22Rv1 (cell line): ENCODE measurements around the gene NCKAP1.
"Not testable (repeated sequence)": the region's sequence is repeated elsewhere in the genome, so short reads cannot be mapped to it uniquely, and the experiment has no call there.

Experiments
- H3K27ac ChIP-seq: fragments of 450-650 bp; 2 replicates; pipeline ENCODE4 v1.5.1; 2017
- CTCF ChIP-seq: fragments of 450-650 bp; IDR thresholded peaks from 2 replicates; pipeline ENCODE4 v1.5.1; 2017; ENCODE audit warnings: mild to moderate bottlenecking
- ZFX ChIP-seq: fragments of 450-650 bp; IDR thresholded peaks from 2 replicates; pipeline ENCODE4 v1.6.1; 2017; ENCODE audit warnings: antibody characterized with exemption, borderline replicate concordance

NCKAP1 gene

GRCh38 chr2:183019718-183020442 is 18.4 kb downstream of the NCKAP1 start:
- no peak overlapping the region for H3K27ac ChIP-seq
- TF ChIP-seq CTCF: no peak
- TF ChIP-seq ZFX: no peak

DNA sequence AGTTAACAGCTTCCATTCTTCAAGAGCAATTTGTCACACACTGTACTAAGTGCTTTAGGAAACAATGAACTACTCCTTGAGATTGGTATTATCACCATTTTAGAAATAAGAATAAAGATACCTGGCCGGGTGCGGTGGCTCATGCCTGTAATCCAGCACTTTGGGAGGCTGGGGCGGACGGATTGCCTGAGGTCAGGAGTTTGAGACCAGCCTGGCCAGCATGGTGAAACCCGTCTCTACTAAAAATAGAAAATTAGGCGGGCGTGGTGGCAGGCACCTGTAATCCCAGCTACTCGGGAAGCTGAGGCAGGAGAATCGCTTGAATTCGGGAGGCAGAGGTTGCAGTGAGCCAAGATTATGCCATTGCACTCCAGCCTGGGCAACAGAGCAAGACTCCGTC is 20.4 kb downstream of the NCKAP1 start:
- not testable (repeated sequence) for H3K27ac ChIP-seq

GRCh38 chr2:183014005-183014404 is 24.3 kb downstream of the NCKAP1 start:
- TF ChIP-seq CTCF (no peak), ZFX (no peak)
- H3K27ac ChIP-seq: no peak overlapping the region

DNA sequence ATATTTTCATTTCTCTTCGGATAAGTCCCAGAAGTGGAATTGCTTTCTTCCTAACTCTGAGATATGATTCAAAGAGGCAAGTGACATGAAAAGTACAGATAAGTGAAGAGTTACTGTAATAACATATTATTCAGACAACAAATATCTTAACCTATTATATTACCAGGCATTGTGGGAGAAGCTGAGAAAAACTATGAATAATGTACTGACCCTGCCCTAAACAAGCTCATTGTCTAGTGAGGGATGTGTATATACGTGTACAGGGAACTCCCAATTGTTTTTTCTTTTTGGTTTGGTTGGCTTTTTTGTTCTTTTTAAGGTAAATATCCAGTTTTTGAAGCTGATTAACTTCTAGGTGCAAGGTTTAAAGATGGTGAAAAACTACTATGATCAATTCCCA is 26.5 kb downstream of the NCKAP1 start:
- TF ChIP-seq ZFX (no peak), CTCF (no peak)
- no peak overlapping the region for H3K27ac ChIP-seq

GRCh38 chr2:183010112-183010511 is 28.1 kb downstream of the NCKAP1 start:
- no peak for TF ChIP-seq CTCF
- TF ChIP-seq ZFX: no peak
- no peak overlapping the region for H3K27ac ChIP-seq

- no peak for TF ChIP-seq CTCF
- no peak for TF ChIP-seq ZFX
- H3K27ac ChIP-seq: no peak overlapping the region
Observed at GRCh38 chr2:183009249-183009899, 28.9 kb downstream of the NCKAP1 start.

DNA sequence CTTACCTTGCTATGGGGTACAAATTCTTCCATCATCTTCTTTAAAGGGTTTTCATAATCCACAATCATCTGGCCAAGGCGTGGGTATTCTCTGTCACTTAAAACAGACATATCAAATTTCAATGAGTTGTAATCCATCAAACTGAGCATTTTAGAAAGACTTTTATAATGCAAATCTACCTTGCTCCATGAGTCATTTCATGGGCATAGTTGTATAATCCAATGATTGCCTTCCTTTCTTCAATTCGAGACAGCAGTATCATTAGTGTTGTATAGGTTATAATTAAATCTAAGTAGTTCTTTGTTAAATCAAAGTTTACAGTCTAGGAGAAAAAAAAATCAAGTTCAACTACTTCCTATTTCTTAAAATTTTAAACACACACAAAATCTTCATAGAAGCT is 36.3 kb downstream of the NCKAP1 start:
- no peak overlapping the region for H3K27ac ChIP-seq
- TF ChIP-seq CTCF (no peak), ZFX (no peak)
